SK-N-SH treated with all-trans-retinoic acid at 6 μM for 48 hours (cell line): ENCODE results near the gene ZNF783.

Source experiments
- ATAC-seq: fragments of 200-7000 bp; cut with Tn5 transposase; 3 replicates; pipeline ENCODE4 v1.9.1; 2020; ENCODE audit warnings: mild to moderate bottlenecking, moderate library complexity
- ARNTL ChIP-seq: fragments of 450-650 bp; formaldehyde crosslinking; IDR thresholded peaks from 2 replicates; pipeline ENCODE4 v1.5.0; 2020; ENCODE audit warnings: low read depth, mild to moderate bottlenecking, moderate library complexity, borderline replicate concordance
- CREB5 ChIP-seq: fragments of 250-450 bp; sonication (Bioruptor Pico); IDR thresholded peaks from 2 replicates; pipeline ENCODE4 v1.5.1; 2020; ENCODE audit warnings: low read depth, mild to moderate bottlenecking, moderate library complexity
- CSDC2 ChIP-seq: fragments of 250-450 bp; sonication (Bioruptor Pico); IDR thresholded peaks from 2 replicates; pipeline ENCODE4 v1.5.0; 2020; ENCODE audit warnings: mild to moderate bottlenecking, moderate library complexity
- CSRNP3 ChIP-seq: fragments of 250-450 bp; sonication (Bioruptor Pico); IDR thresholded peaks from 2 replicates; pipeline ENCODE4 v1.5.1; 2021; ENCODE audit warnings: mild to moderate bottlenecking, moderate library complexity
- ESRRG ChIP-seq: fragments of 250-450 bp; sonication (Bioruptor Pico); IDR thresholded peaks from 2 replicates; pipeline ENCODE4 v1.6.1; 2021; ENCODE audit warnings: mild to moderate bottlenecking
- GLIS3 ChIP-seq: fragments of 250-450 bp; sonication (Bioruptor Pico); IDR thresholded peaks from 2 replicates; pipeline ENCODE4 v1.5.0; 2020; ENCODE audit warnings: mild to moderate bottlenecking, moderate library complexity
- ISL1 ChIP-seq: fragments of 250-450 bp; sonication (Bioruptor Pico); IDR thresholded peaks from 2 replicates; pipeline ENCODE4 v2.1.2; 2022; ENCODE audit warnings: mild to moderate bottlenecking, moderate library complexity
- OSR1 ChIP-seq: fragments of 250-450 bp; sonication (Bioruptor Pico); IDR thresholded peaks from 2 replicates; pipeline ENCODE4 v1.8.0; 2022; ENCODE audit warnings: moderate library complexity, mild to moderate bottlenecking, inconsistent platforms
- PATZ1 ChIP-seq: fragments of 250-450 bp; sonication (Bioruptor Pico); IDR thresholded peaks from 2 replicates; pipeline ENCODE4 v1.8.0; 2020; ENCODE audit warnings: mild to moderate bottlenecking, moderate library complexity, borderline replicate concordance
- PPARA ChIP-seq: fragments of 250-450 bp; sonication (Bioruptor Pico); IDR thresholded peaks from 2 replicates; pipeline ENCODE4 v1.5.0; 2020; ENCODE audit warnings: mild to moderate bottlenecking, borderline replicate concordance
- RARB ChIP-seq: fragments of 250-450 bp; sonication (Bioruptor Pico); IDR thresholded peaks from 2 replicates; pipeline ENCODE4 v1.8.0; 2021; ENCODE audit warnings: mild to moderate bottlenecking, moderate library complexity
- SNAI2 ChIP-seq: fragments of 250-450 bp; sonication (Bioruptor Pico); IDR thresholded peaks from 2 replicates; pipeline ENCODE4 v1.5.0; 2020; ENCODE audit warnings: mild to moderate bottlenecking, moderate library complexity
- TCF4 ChIP-seq: fragments of 250-450 bp; sonication (Bioruptor Pico); IDR thresholded peaks from 2 replicates; pipeline ENCODE4 v1.8.0; 2021; ENCODE audit warnings: mild to moderate bottlenecking, moderate library complexity, borderline replicate concordance
- TOX ChIP-seq: fragments of 250-450 bp; sonication (Bioruptor Pico); IDR thresholded peaks from 2 replicates; pipeline ENCODE4 v1.8.0; 2021; ENCODE audit warnings: mild to moderate bottlenecking, moderate library complexity, borderline replicate concordance
- TSHZ2 ChIP-seq: fragments of 250-450 bp; sonication (Bioruptor Pico); IDR thresholded peaks from 2 replicates; pipeline ENCODE4 v1.5.0; 2020; ENCODE audit warnings: mild to moderate bottlenecking, moderate library complexity
- ZC3H10 ChIP-seq: fragments of 250-450 bp; sonication (Bioruptor Pico); IDR thresholded peaks from 2 replicates; pipeline ENCODE4 v1.5.1; 2021; ENCODE audit warnings: mild to moderate bottlenecking, moderate library complexity
- ZFP3 ChIP-seq: fragments of 250-450 bp; sonication (Bioruptor Pico); IDR thresholded peaks from 2 replicates; pipeline ENCODE4 v1.5.0; 2020; ENCODE audit warnings: mild to moderate bottlenecking, moderate library complexity
- ZFP30 ChIP-seq: fragments of 450-650 bp; formaldehyde crosslinking; IDR thresholded peaks from 2 replicates; pipeline ENCODE4 v1.5.0; 2022; ENCODE audit warnings: mild to moderate bottlenecking, moderate library complexity
- ZNF565 ChIP-seq: fragments of 450-650 bp; formaldehyde crosslinking; conservative IDR thresholded peaks from 2 replicates; pipeline ENCODE4 v1.5.0; 2020; ENCODE audit warnings: low read depth, mild to moderate bottlenecking, moderate library complexity
- ZNF70 ChIP-seq: fragments of 450-650 bp; formaldehyde crosslinking; IDR thresholded peaks from 2 replicates; pipeline ENCODE4 v1.5.0; 2020; ENCODE audit warnings: mild to moderate bottlenecking, moderate library complexity
- ZNF8 ChIP-seq: fragments of 450-650 bp; formaldehyde crosslinking; IDR thresholded peaks from 2 replicates; pipeline ENCODE4 v1.5.0; 2020; ENCODE audit warnings: mild to moderate bottlenecking, moderate library complexity
- TF ChIP-seq, protein P1 (sequence below): fragments of 250-450 bp; sonication (Bioruptor Pico); IDR thresholded peaks from 2 replicates; pipeline ENCODE4 v1.8.0; 2021; ENCODE audit warnings: low read depth, mild to moderate bottlenecking, moderate library complexity, borderline replicate concordance

The ZNF783 gene

DNA sequence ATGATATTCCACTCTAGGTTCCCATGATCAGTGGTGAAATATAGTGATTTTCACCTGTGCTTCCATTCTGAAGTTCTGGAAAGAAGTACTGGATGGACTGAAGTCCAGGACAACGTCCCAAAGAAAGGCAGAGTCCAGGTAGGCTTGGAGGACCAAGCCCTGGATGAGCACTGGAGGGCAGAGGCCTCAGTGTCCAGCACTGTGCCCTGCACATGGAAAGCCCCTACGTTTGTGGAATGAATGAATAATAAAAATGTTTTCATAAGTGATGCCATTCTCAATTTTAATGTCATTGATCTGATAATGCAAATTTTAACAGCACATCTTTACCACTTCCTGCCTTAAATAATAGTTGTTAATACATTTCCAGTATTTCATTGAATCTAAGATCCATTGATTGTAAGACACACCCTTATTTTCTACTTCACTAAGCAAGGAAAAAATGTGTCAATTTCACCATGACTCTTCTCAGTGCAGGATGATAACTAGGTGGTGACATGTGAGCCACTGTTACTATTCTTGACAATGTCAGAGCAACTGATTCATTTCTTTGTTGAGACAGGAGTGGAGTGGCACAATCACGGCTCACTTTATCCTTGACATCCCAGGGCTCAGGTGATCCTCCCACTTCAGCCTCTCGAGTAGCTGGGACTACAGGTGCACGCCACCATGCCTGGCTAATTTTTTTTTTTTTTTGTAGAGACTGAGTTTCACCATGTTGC, 35.2 kb downstream of the ZNF783 start:
- TF ChIP-seq ISL1 (CRISPR knock-in tag) (no peak), CSDC2 (CRISPR knock-in tag) (no peak), CREB5 (CRISPR knock-in tag) (no peak), ZNF565 (CRISPR knock-in tag) (no peak), ZNF70 (CRISPR knock-in tag) (no peak), ZC3H10 (CRISPR knock-in tag) (no peak)
- TF ChIP-seq, protein P1, sequence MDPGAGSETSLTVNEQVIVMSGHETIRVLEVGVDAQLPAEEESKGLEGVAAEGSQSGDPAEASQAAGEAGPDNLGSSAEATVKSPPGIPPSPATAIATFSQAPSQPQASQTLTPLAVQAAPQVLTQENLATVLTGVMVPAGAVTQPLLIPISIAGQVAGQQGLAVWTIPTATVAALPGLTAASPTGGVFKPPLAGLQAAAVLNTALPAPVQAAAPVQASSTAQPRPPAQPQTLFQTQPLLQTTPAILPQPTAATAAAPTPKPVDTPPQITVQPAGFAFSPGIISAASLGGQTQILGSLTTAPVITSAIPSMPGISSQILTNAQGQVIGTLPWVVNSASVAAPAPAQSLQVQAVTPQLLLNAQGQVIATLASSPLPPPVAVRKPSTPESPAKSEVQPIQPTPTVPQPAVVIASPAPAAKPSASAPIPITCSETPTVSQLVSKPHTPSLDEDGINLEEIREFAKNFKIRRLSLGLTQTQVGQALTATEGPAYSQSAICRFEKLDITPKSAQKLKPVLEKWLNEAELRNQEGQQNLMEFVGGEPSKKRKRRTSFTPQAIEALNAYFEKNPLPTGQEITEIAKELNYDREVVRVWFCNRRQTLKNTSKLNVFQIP (CRISPR knock-in tag), result no peak
- TF ChIP-seq, all 23 proteins: peak for 0

DNA sequence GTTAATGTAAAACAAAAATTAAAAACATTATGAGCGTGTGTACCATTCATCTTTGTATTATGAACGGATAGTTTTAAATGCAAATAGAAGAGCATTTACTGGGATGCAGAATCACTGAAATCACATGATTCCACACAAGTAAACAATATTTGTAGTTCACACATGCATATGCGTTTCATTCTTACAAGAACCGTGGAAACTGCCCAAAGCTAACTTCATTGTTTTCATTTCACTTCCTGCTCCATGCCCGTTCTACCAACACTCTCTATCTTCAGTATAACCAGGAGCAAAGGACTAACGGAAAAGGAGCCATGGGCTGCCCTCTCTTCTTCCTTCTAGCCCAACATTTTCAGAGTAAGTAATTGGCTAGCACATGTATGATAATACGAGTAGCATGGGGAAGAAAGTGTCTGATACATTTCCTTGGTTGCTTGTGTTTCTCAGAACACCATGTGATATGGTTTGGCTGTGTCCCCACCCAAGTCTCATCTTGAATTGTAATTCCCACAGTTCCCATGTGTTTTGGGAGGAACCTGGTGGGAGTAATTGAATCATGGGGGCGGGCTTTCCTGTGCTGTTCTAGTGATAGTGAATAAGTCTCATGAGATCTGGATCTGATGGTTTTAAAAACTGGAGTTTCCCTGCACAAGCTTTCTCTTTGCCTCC, 38.8 kb downstream of the ZNF783 start:
- ATAC-seq, result no peak
- TF ChIP-seq OSR1 (CRISPR knock-in tag) (no peak), ZFP30 (CRISPR knock-in tag) (no peak), ZFP3 (CRISPR knock-in tag) (no peak), RARB (CRISPR knock-in tag) (no peak), ZNF565 (CRISPR knock-in tag) (no peak), SNAI2 (no peak), ESRRG (CRISPR knock-in tag) (no peak), TOX (no peak)

More for the DNA sequence above, 35.2 kb downstream of the ZNF783 start:
- no peak for ATAC-seq

- no peak for TF ChIP-seq CSDC2 (CRISPR knock-in tag)
- TF ChIP-seq TCF4, result no peak
- no peak for TF ChIP-seq PATZ1
- TF ChIP-seq ZNF8 (CRISPR knock-in tag), result no peak
- TF ChIP-seq ARNTL, result no peak
- no peak for TF ChIP-seq ZFP30 (CRISPR knock-in tag)
- no peak for TF ChIP-seq ZC3H10 (CRISPR knock-in tag)
- TF ChIP-seq ZNF70 (CRISPR knock-in tag), result no peak
- TF ChIP-seq GLIS3 (CRISPR knock-in tag), result no peak
- no peak for TF ChIP-seq CREB5 (CRISPR knock-in tag)
- TF ChIP-seq TSHZ2 (CRISPR knock-in tag), result no peak
- no peak for TF ChIP-seq ISL1 (CRISPR knock-in tag)
- no peak for TF ChIP-seq PPARA (CRISPR knock-in tag)
- TF ChIP-seq OSR1 (CRISPR knock-in tag), result no peak
- no peak for TF ChIP-seq RARB (CRISPR knock-in tag)
- TF ChIP-seq CSRNP3 (CRISPR knock-in tag), result no peak
- TF ChIP-seq SNAI2, result no peak
- ATAC-seq, result no peak
Measured at GRCh38 chr7:149302222-149302621, 40.2 kb downstream of the ZNF783 start.
